Testis (tissue), 2 donors: ENCODE data around the gene NUDT8.
"Not testable (repeated sequence)": the region's sequence is repeated elsewhere in the genome, so short reads cannot be mapped to it uniquely, and the experiment has no call there.

ENCODE experiments used
- CTCF ChIP-seq, 3 experiments: fragments of 450-650 bp in 2 of 3; fragments of 200-600 bp in 1 of 3; sonication (generic) in 1 of 3; IDR thresholded peaks; one replicate each; pipeline ENCODE4 v1.5.1; 2016 to 2019; ENCODE audit warnings: antibody characterized with exemption in 3 of 3, mild to moderate bottlenecking in 2 of 3, moderate library complexity in 1 of 3
- POLR2A ChIP-seq: fragments of 450-650 bp; IDR thresholded peaks from one replicate; pipeline ENCODE4 v1.6.1; 2017; ENCODE audit warnings: antibody characterized with exemption, mild to moderate bottlenecking, moderate library complexity

GRCh38 chr11:67619683-67620618, 9.8 kb downstream of the NUDT8 start:
- TF ChIP-seq POLR2A; CTCF (IDR thresholded peaks at IDR 0.05): not testable (repeated sequence)
